NCI-H1694 treated with DMSO at 0.1 percent for 48 hours (cell line): ENCODE data around the gene KRT32.
"Not testable (repeated sequence)": the region's sequence is repeated elsewhere in the genome, so short reads cannot be mapped to it uniquely, and the experiment has no call there.

ENCODE experiments used
- DNase-seq: peaks from one replicate; lab custom pipeline; 2025; lab: John Stamatoyannopoulos, UW

The KRT32 gene

GRCh38 chr17:41464173-41464572 lies 3.0 kb downstream of the KRT32 start:
- no peak for DNase-seq

GRCh38 chr17:41463746-41464145 lies 3.4 kb downstream of the KRT32 start:
- DNase-seq: no peak

- no peak for DNase-seq
Observed at GRCh38 chr17:41462705-41463104, 4.5 kb downstream of the KRT32 start.

- DNase-seq: no peak
Observed at GRCh38 chr17:41457676-41458075, 9.5 kb downstream of the KRT32 start.

GRCh38 chr17:41456204-41456603 lies 11.0 kb downstream of the KRT32 start:
- no peak for DNase-seq

GRCh38 chr17:41455236-41455635 lies 11.9 kb downstream of the KRT32 start:
- DNase-seq: peak; percentile 22

- DNase-seq: no peak
Observed at GRCh38 chr17:41453066-41453465, 14.1 kb downstream of the KRT32 start.

GRCh38 chr17:41452281-41452680 lies 14.9 kb downstream of the KRT32 start:
- no peak for DNase-seq

- no peak for DNase-seq
Observed at GRCh38 chr17:41451154-41451728, 15.9 kb downstream of the KRT32 start.

GRCh38 chr17:41449008-41449407 lies 18.2 kb downstream of the KRT32 start:
- no peak for DNase-seq

- no peak for DNase-seq
Observed at GRCh38 chr17:41448506-41448905, 18.7 kb downstream of the KRT32 start.

- DNase-seq: no peak
Observed at GRCh38 chr17:41446806-41447205, 20.4 kb downstream of the KRT32 start.

GRCh38 chr17:41444640-41445039 lies 22.5 kb downstream of the KRT32 start:
- no peak for DNase-seq

GRCh38 chr17:41444186-41444585 lies 23.0 kb downstream of the KRT32 start:
- DNase-seq: no peak

GRCh38 chr17:41442739-41443138 lies 24.4 kb downstream of the KRT32 start:
- DNase-seq: no peak

- DNase-seq: no peak
Observed at GRCh38 chr17:41440531-41441033, 26.6 kb downstream of the KRT32 start, which contains the start of gene KRT38. Gene KRT38 (minus strand): TSS chr17:41440983. CDS start chr17:41440921, 62 bp downstream.

- no peak for DNase-seq
Observed at GRCh38 chr17:41439375-41439774, 27.8 kb downstream of the KRT32 start.

- no peak for DNase-seq
Observed at GRCh38 chr17:41437769-41438168, 29.4 kb downstream of the KRT32 start.

- DNase-seq: no peak
Observed at GRCh38 chr17:41437254-41437653, 29.9 kb downstream of the KRT32 start.

GRCh38 chr17:41434415-41434814 lies 32.8 kb downstream of the KRT32 start:
- DNase-seq: no peak

- no peak for DNase-seq
Observed at GRCh38 chr17:41434005-41434404, 33.2 kb downstream of the KRT32 start.

- DNase-seq: no peak
Observed at GRCh38 chr17:41433586-41433985, 33.6 kb downstream of the KRT32 start.

- DNase-seq: not testable (repeated sequence)
Observed at GRCh38 chr17:41430376-41430775, 36.8 kb downstream of the KRT32 start.

GRCh38 chr17:41429667-41430066 lies 37.5 kb downstream of the KRT32 start:
- DNase-seq: no peak
